Endothelial cell (in vitro differentiated cells): ENCODE results near the gene PPP6R1. TPM values are rescaled to one million over a fixed set of nuclear protein-coding genes. Genes with fewer than 3 reads are reported as not detected.
"Not testable (repeated sequence)": the region's sequence is repeated elsewhere in the genome, so short reads cannot be mapped to it uniquely, and the experiment has no call there.

Experiments
- DNase-seq: peaks from one replicate; pipeline ENCODE4 v3.0.0; 2021; ENCODE audit warnings: low spot score
- H3K27ac Mint-ChIP-seq: one replicate; pipeline ENCODE4 v1.8.0; 2021; ENCODE audit warnings: mixed read lengths, inconsistent platforms; ENCODE audit not compliant: unreplicated experiment
- H3K27me3 Mint-ChIP-seq: one replicate; pipeline ENCODE4 v1.8.0; 2021; ENCODE audit warnings: mild to moderate bottlenecking, moderate library complexity, mixed read lengths, inconsistent platforms; ENCODE audit not compliant: unreplicated experiment
- H3K36me3 Mint-ChIP-seq: one replicate; pipeline ENCODE4 v1.8.0; 2021; ENCODE audit warnings: mild to moderate bottlenecking, low read depth, mixed read lengths, inconsistent platforms; ENCODE audit not compliant: unreplicated experiment
- H3K4me1 Mint-ChIP-seq: one replicate; pipeline ENCODE4 v1.8.0; 2021; ENCODE audit warnings: mild to moderate bottlenecking, mixed read lengths, inconsistent platforms; ENCODE audit not compliant: unreplicated experiment
- H3K4me3 Mint-ChIP-seq: one replicate; pipeline ENCODE4 v1.8.0; 2021; ENCODE audit warnings: mild to moderate bottlenecking, mixed read lengths, inconsistent platforms; ENCODE audit not compliant: unreplicated experiment
- H3K9me3 Mint-ChIP-seq: one replicate; pipeline ENCODE4 v1.8.0; 2021; ENCODE audit warnings: mixed read lengths, inconsistent platforms; ENCODE audit not compliant: unreplicated experiment
- CTCF ChIP-seq: fragments of 200-600 bp; sonication (generic); IDR thresholded peaks from one replicate; pipeline ENCODE4 v1.5.0; 2021; ENCODE audit warnings: antibody characterized with exemption; ENCODE audit not compliant: unreplicated experiment
- total RNA-seq: library from RNA; stranded (reverse); fragmentation: NEBNext Ultra II Directional; extraction: Animal tissue kit (Norgen Biotek cat#: 25700); gene quantifications from one replicate; pipeline ENCODE4 v1.2.1, GENCODE V29; 2021; ENCODE audit not compliant: unreplicated experiment

The PPP6R1 gene
- total RNA-seq, 1 donor from 2014 or later = 65.6 TPM

GRCh38 chr19:55226788-55227187 is 32.0 kb downstream of the PPP6R1 start:
- Mint-ChIP-seq H3K27me3 (peaks cover 12% of the 10 kb centered on the region), H3K36me3 (peaks cover 20% of the 10 kb centered on the region), H3K9me3 (no peaks in the 10 kb centered on the region), H3K4me1 (peaks cover 3% of the 10 kb centered on the region), H3K4me3 (peak overlapping the region; percentile 69), H3K27ac (no peak overlapping the region)
- DNase-seq = no peak
- no peak for TF ChIP-seq CTCF

GRCh38 chr19:55226273-55226672 is 32.5 kb downstream of the PPP6R1 start:
- no peaks in the 10 kb centered on the region for H3K9me3 Mint-ChIP-seq
- H3K4me1 Mint-ChIP-seq = peaks cover 3% of the 10 kb centered on the region
- peaks cover 23% of the 10 kb centered on the region for H3K36me3 Mint-ChIP-seq
- H3K27me3 Mint-ChIP-seq = peaks cover 12% of the 10 kb centered on the region
- no peak overlapping the region for H3K4me3 Mint-ChIP-seq
- no peak for DNase-seq
- TF ChIP-seq CTCF = no peak
- no peak overlapping the region for H3K27ac Mint-ChIP-seq

- H3K9me3 Mint-ChIP-seq = no peaks in the 10 kb centered on the region
- peaks cover 12% of the 10 kb centered on the region for H3K27me3 Mint-ChIP-seq
- peak overlapping the region; percentile 65 for H3K4me3 Mint-ChIP-seq
- H3K27ac Mint-ChIP-seq = peak overlapping the region; percentile 59
- no peak for DNase-seq
- peaks cover 23% of the 10 kb centered on the region for H3K36me3 Mint-ChIP-seq
- H3K4me1 Mint-ChIP-seq = peaks cover 3% of the 10 kb centered on the region
- TF ChIP-seq CTCF = no peak
Measured at GRCh38 chr19:55225415-55225958, 33.3 kb downstream of the PPP6R1 start.

GRCh38 chr19:55224679-55225414 is 34.0 kb downstream of the PPP6R1 start:
- Mint-ChIP-seq H3K36me3 (peaks cover 26% of the 10 kb centered on the region), H3K27me3 (peaks cover 12% of the 10 kb centered on the region)
- H3K4me1 Mint-ChIP-seq, H3K27ac Mint-ChIP-seq, H3K9me3 Mint-ChIP-seq, DNase-seq, H3K4me3 Mint-ChIP-seq: not testable (repeated sequence)

GRCh38 chr19:55224038-55224665 is 34.7 kb downstream of the PPP6R1 start:
- peaks cover 3% of the 10 kb centered on the region for H3K4me1 Mint-ChIP-seq
- no peak overlapping the region for H3K4me3 Mint-ChIP-seq
- no peak overlapping the region for H3K27ac Mint-ChIP-seq
- no peak for DNase-seq
- TF ChIP-seq CTCF = no peak
- H3K27me3 Mint-ChIP-seq = peaks cover 12% of the 10 kb centered on the region
- H3K36me3 Mint-ChIP-seq = peaks cover 24% of the 10 kb centered on the region
- no peaks in the 10 kb centered on the region for H3K9me3 Mint-ChIP-seq
